HTR-8/SVneo (cell line): Measurements from ENCODE around the gene IL3.

Source experiments
- DNase-seq: peaks from one replicate; pipeline ENCODE4 v3.0.0; 2011; ENCODE audit warnings: low spot score, mixed read lengths; ENCODE audit not compliant: insufficient read length
- FAIRE-seq: peaks from 2 replicates; lab custom pipeline; 2011; peaks lifted over from hg19 to GRCh38; lab: Jason Lieb, UNC

IL3 gene

DNA sequence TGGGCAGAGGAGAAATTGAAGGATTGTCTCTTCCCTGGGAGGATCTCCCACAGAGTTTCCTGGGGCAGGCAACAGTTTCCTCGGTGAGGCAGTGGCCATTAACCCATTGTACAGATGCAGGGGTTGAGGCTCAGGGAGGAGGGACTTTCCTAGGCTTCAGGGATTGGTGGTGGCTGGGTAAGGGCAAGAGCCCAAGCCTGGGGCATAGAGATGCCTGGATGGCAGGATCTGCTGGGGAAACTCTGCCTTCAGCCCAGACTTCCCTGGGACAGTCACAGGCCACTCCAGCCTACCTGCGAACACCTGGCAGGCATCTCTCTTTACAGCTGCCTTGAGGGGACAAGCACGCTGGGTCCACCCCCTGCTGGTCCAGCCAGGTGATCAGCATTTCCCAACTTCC lies 9.5 kb downstream of the IL3 start:
- no peak for FAIRE-seq

DNA sequence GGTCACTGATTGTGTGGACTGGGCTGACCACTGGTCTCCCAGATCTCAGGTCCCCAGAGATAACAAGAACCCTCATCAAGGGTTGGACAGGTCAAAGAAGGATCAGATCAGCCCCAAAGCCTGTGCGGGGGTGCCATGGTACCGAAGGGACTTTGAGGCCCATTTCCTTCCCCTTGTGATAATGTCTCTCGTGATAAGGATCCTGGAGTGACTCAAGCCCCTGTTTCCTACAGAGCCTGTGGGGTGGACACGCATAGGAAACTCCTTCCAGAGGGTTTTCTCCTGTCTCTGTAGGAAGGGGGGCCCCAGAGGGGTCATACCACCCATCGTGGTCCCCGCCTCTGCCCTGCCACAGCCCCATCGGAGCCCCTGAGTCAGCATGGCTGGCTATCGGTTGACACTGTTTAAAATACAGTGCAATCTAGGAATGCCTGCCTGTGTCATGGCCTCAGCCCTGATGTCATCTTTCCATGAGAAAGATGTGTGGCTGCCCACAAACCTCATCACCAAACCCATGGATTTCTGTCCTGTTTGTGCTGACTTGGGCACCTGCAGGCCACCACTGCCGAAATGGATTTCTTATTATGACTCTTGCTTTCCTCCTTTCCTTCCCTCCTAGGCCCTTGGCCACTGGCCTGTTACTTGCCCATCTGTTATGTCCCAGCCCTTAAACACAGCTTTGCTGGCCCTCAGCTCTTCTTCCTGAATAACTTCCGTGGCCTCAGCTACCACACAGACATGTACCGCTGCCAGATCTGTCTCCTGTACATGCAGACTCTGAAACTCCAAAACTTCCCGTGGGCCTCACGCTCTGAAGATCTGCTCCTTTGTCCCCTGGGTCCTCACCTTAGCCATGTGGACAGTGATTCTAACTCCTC lies 10.2 kb downstream of the IL3 start:
- DNase-seq (no peak), FAIRE-seq (no peak)

More for the DNA sequence above, 9.5 kb downstream of the IL3 start:
- DNase-seq, result no peak

DNA sequence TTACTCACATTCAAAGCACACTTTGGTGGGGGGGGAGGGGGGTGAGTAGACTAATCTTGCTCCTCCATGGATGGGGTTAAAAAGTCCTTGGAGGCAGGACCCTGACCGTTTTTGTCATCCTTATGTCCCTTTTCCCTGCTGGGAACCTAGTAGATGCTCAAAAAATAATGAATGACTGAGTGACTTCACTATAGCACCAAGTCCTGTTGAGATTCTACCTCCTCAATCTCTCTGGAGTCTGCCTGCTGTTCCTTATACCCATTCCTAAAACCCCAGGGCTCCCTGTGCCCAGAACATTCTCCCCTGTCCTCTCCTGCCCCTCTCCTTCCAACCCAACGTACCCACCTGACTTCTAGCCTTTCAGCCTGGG lies 10.9 kb downstream of the IL3 start:
- no peak for FAIRE-seq
- no peak for DNase-seq

DNA sequence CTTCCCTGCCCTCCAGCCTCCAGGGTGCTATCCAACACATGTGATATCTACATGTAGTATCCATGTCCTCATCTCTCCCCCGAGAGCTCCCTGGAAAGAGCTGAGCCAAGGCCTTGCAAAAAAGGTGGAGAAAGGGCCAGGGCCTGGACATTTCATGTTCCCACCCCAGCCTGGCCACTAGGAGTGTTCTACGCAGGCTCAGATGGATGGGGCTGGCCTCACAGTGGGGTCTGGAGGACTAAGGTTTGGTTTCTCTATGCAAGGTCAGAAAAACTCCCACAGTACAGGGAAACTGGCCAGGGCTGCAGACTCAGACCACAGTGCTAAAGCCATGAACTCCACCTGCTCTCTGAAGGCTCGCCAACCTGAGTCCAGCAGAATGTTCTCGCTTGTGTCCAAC lies 11.6 kb downstream of the IL3 start:
- DNase-seq (no peak), FAIRE-seq (no peak)

DNA sequence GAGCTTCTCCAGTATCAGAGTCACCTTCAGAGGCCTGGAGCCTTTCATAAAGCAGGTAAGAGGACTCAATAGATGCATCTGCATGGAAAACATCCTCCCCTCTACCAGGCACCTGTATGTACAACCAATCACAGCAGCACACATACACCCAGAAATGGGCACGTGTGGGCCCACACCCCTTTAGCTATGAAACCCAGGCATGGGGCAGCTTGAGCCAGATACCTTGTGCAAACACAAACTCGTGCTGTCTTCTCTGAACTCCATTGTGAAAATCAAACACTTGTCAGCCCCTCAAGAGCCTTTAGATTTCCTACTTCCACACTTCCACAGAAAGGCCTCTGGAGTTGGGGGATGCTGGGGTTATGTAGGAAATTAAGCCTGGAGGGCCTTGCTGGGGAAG lies 12.1 kb downstream of the IL3 start:
- DNase-seq (no peak), FAIRE-seq (no peak)

DNA sequence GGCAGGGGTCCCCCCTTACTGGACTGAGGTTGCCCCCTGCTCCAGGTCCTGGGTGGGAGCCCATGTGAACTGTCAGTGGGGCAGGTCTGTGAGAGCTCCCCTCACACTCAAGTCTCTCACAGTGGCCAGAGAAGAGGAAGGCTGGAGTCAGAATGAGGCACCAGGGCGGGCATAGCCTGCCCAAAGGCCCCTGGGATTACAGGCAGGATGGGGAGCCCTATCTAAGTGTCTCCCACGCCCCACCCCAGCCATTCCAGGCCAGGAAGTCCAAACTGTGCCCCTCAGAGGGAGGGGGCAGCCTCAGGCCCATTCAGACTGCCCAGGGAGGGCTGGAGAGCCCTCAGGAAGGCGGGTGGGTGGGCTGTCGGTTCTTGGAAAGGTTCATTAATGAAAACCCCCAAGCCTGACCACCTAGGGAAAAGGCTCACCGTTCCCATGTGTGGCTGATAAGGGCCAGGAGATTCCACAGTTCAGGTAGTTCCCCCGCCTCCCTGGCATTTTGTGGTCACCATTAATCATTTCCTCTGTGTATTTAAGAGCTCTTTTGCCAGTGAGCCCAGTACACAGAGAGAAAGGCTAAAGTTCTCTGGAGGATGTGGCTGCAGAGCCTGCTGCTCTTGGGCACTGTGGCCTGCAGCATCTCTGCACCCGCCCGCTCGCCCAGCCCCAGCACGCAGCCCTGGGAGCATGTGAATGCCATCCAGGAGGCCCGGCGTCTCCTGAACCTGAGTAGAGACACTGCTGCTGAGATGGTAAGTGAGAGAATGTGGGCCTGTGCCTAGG lies 13.0 kb downstream of the IL3 start, which contains the start of gene CSF2:
TSS of gene CSF2 (plus strand) at position 559 of the 783 bp plus-strand sequence. CDS start at position 594, 35 bp downstream.
- no peak for DNase-seq
- FAIRE-seq, result no peak

DNA sequence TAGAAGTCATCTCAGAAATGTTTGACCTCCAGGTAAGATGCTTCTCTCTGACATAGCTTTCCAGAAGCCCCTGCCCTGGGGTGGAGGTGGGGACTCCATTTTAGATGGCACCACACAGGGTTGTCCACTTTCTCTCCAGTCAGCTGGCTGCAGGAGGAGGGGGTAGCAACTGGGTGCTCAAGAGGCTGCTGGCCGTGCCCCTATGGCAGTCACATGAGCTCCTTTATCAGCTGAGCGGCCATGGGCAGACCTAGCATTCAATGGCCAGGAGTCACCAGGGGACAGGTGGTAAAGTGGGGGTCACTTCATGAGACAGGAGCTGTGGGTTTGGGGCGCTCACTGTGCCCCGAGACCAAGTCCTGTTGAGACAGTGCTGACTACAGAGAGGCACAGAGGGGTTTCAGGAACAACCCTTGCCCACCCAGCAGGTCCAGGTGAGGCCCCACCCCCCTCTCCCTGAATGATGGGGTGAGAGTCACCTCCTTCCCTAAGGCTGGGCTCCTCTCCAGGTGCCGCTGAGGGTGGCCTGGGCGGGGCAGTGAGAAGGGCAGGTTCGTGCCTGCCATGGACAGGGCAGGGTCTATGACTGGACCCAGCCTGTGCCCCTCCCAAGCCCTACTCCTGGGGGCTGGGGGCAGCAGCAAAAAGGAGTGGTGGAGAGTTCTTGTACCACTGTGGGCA lies 13.8 kb downstream of the IL3 start:
- no peak for DNase-seq
- FAIRE-seq, result no peak

DNA sequence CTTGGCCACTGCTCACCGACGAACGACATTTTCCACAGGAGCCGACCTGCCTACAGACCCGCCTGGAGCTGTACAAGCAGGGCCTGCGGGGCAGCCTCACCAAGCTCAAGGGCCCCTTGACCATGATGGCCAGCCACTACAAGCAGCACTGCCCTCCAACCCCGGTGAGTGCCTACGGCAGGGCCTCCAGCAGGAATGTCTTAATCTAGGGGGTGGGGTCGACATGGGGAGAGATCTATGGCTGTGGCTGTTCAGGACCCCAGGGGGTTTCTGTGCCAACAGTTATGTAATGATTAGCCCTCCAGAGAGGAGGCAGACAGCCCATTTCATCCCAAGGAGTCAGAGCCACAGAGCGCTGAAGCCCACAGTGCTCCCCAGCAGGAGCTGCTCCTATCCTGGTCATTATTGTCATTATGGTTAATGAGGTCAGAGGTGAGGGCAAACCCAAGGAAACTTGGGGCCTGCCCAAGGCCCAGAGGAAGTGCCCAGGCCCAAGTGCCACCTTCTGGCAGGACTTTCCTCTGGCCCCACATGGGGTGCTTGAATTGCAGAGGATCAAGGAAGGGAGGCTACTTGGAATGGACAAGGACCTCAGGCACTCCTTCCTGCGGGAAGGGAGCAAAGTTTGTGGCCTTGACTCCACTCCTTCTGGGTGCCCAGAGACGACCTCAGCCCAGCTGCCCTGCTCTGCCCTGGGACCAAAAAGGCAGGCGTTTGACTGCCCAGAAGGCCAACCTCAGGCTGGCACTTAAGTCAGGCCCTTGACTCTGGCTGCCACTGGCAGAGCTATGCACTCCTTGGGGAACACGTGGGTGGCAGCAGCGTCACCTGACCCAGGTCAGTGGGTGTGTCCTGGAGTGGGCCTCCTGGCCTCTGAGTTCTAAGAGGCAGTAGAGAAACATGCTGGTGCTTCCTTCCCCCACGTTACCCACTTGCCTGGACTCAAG lies 14.6 kb downstream of the IL3 start:
- FAIRE-seq, result peak; percentile 4
- no peak for DNase-seq

DNA sequence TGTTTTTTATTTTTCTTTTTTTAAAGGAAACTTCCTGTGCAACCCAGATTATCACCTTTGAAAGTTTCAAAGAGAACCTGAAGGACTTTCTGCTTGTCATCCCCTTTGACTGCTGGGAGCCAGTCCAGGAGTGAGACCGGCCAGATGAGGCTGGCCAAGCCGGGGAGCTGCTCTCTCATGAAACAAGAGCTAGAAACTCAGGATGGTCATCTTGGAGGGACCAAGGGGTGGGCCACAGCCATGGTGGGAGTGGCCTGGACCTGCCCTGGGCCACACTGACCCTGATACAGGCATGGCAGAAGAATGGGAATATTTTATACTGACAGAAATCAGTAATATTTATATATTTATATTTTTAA lies 15.2 kb downstream of the IL3 start:
- DNase-seq (no peak), FAIRE-seq (no peak)

DNA sequence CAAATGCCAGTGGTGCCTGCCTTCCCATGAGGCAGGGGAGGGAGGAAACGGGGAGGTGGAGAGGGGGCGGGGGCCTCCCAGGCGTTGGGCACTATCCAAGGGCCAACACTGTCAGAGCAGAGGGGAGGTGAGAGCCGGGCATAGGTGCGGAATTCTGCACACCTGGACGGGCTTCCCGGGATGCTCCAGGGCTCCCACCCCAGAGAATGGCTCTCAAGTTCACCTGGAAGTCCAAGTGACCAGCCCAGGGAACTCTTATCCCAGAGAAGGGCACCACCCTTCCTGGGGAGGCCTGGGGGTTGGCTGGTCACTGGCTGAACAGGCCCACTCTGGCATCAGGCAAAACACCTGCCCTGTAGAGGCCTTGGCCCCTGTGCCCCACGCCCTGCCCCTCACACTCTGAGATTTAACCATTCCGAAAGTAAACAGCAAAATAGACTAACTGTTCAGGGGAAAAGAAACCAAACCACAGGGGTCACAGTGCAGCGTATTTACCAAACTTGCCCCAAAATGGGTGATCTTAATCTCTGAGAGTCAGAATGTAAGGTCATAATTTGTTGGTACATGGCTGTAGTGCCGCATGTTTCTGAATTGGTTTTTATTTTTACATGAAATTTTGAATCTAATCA lies 15.9 kb downstream of the IL3 start:
- FAIRE-seq (no peak), DNase-seq (no peak)

DNA sequence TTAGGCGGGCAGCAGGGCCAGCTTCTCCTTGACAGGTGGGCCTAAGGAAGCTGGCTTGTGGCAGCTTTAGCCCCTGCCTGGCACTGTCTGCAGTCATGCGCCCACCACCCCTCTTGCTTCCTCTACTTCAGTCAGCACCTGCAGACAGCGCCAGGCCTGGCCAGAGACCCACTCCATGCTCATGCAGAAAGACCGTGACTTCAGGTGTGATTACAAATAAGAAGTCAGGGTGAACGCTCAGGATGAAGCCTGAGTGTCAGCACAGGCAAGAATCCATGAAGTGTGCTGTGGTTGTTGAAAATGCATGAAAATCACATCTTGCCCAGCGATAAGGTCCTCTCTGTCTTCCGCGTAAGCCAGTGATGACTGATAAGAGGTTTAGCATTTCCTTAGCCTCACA lies 16.5 kb downstream of the IL3 start:
- DNase-seq (no peak), FAIRE-seq (no peak)

DNA sequence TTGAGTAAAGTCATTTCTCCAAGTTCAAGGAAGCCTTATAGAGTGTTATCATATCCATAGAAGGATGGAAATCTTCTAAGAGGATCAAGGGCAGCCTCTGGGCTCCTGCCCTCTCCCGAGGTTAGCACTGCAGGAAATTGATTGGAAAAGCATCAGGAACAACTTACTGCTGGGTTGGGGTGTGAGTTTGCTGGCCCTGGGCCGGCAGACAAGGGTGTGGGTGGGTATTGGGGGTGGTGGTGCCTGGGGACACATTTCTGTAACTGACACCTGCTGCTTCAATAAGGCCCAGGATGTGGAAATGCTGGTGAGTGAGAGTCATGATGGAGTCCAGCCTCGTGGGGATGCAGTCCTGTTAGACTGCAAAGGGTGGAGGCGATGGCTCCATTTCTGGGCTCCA lies 18.6 kb downstream of the IL3 start:
- DNase-seq (no peak), FAIRE-seq (no peak)

DNA sequence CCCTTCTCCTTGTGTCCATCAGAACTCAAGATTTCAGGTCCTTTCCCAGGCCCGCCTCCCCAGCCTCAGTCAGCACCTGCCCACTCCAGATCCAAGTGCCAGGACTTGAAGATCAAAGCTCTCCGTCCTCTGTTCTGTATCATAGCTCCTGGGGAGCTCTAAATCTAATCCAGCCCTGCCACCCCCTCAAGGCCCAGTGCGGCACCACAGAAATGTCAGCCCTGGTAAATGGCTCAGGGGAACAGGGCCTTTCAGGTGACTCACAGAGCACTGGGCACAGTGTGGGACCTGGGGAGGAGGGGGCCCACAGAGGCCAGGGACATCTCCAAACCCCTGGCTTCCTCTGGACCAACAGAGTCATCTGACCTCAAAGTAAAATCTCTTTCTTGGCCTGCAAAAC lies 19.2 kb downstream of the IL3 start:
- no peak for FAIRE-seq
- no peak for DNase-seq

DNA sequence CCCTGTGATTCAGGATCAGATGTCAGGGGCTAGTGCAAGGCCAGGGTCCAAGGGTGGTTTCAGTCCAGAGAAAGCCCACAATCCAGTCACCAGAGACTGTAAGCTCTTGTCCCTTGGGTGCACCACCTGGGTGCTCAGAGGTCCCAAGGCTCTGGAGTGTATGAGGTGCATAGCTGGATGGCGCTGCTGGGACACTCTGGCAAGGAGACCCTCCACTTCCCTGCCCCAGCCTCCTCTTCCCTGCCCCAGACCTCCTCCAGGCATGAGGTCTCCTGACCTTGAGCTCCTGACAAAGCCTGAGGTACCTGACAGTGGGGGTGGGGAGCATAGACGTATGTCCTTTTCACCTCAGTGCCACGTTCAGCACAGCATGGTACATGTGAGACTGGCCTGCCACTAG lies 20.1 kb downstream of the IL3 start:
- FAIRE-seq, result no peak
- DNase-seq, result no peak

DNA sequence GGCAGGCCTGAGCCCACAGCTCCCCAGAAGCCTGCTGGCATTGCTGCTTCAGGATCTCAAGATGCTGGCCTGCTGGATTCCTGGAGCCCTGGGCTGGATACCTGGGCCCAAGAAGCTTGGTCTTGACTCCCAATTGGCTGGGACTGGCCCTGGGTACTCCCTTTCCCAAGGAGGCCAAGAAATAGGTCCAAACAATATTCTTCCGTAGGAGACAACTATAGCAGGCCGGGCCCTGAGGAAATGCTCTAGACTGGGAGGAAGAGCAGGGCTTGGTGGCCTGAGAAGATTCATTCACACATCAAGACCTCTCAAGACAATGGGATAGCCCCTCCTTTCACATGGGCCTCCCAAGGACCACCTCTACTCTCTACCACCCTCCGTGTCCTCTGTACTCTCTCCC lies 21.0 kb downstream of the IL3 start:
- no peak for FAIRE-seq
- DNase-seq, result no peak

DNA sequence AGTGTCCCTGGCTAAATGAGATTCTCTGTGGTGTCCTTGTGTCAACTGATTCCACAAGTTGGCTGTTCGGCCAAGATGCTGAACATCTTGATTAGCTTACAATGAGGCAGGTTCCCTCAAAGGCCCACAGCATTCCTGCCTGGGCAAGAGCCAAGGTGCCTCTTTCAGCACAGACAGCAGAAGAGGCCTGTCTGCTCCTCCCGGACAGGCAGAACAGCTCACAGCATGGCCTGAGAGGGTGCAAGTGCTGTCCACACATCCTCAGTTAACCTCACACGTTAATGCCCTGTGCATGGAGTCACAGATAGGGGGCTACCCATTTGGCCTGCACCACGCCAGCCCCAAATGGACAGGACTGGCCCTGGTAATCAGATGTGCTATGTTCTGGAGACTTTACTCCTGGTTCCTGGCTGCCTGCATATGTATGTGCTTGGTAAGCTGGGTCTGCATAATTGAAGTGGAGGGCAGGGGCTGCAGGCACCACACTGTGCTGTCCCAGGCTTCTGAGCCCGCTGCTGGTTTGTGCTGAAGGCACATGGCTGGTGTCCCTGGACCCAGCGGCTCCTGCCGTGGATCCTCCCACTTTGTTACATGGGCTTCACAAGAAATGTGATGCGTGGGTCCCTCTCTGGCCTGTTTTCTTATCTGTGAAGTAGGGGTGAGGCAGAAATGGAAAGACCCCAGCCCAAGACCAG lies 22.0 kb downstream of the IL3 start:
- DNase-seq (no peak), FAIRE-seq (no peak)

DNA sequence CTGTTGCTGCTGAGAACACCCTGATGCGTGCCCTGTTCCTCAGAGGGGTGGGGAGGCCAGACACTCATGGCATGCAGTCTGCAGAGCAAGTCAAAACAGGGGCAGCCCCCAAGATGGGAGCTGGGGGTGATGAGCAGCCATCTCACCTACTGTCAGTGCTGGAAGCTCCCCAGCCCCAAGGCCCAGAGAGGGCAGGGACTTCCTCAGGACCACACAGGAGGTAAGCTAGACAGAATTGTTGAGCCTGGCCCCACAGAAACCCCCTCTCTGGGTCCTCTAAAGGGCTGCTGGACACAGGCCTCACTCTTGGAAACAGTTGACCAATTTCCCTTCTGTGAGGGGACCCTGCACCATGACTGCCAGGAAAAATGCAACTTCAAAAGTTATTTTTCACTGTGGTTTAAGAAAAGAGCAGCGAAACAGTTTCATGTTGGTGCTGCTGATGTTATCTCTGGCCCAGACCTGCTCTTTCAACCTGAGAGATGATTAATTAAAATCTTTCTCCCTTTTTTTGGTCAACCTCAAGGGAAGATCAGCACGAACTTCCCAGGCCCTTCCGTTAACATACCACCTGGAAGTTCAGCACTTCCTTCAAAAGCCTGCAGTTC lies 22.7 kb downstream of the IL3 start:
- FAIRE-seq (no peak), DNase-seq (no peak)

DNA sequence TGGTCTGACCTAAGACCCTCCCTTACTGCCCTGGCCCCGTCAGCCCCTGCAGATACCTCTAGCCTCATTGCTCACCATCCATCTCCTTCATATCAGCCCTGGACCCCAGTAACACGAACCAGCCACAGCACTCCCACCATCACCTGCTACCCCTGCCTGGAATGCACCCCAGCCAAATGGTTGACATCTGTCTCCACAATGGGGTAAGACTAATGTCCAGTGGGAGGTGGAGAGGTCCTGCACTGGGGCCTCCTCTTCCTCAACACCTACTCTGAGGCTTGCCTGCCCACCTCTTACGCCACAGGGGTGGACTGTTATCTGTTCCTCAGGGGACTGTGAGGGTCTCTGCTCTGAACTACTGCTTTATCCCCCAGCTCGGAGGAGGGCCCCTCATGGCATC lies 25.2 kb downstream of the IL3 start:
- no peak for FAIRE-seq
- DNase-seq, result no peak
